Activated CD4-positive, alpha-beta T cell treated with anti-CD3 and anti-CD28 coated beads, Interleukin-2, amount 50 U/mL, for 48 hours (primary cell): ENCODE data around the gene FRMD1.

Experiments used
- DNase-seq, 2 experiments: peaks; one replicate each; pipeline ENCODE4 v3.0.0-alpha.2; 2020

The FRMD1 gene

DNA sequence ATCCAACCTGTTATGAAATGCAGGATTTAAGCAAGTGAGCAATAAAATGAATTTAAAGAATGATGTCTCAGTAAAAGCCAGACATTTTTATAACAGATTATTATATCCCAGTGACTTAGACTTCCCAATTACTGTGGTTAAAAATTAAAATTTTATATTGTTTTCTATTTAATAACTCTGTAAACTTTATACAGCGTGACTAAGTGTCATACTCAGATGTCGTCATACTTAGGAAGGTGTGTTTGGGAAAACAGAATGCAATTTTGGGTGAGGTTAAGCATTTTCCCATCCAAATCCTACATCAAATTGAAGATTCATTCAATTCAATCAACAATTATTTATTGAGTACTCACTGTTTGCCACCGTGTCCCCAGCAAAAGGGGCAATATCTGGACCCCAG, 31.4 kb upstream of the FRMD1 start:
- no peak for DNase-seq

DNA sequence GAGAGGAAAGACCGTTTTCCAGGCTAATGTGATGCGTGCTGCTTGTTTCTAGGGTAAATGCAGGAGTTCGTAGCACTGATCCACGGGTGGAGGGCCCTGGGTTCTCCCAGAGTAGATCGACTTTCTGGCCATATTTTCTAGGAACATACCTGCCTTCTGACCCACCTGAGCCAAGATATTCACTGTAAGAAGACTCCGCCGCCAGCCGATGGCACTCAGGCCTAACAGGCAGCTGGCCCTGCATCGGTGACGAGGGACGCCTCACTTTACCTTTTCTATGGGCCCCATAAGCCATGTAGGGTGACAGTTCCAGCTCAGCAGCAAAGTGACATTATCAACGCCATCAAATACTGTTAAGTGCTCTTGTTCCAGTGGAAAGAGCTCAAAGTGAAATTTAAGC, 30.2 kb upstream of the FRMD1 start:
- no peak for DNase-seq

DNA sequence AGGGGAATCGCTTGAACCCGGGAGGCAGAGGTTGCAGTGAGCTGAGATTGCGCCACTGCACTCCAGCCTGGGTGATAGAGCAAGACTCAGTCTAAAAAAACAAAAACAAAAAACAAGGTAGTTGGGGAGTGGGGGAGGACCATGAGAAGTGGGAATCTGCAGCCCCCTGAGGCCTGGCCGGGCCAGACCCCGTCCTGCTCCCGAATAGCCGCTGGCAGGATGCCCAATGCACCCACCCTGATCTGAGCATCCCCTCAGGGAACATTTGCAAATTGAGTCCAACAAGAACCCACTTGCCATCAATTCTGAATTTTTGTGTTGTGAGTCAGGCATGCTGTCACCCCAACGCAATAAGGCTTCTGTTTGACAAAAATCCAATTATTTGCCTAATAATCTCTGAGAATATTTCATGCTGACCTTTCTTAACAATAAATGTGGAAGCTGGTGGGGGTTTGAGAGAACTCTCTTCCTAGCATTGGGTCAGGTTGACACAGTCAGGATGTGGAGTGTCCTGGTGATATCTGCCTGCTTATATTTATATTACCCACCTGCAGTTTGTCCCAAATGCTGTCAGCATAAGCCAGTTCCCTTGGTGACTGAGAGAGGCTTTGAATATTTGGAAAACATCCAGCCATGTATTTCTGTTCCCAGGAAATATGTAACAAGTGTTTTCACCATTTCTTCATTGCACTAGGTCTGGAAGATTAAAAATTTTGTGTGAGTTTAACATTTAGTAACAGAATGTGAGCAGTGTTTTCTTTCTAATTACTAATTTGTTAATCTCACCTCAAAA, 28.4 kb upstream of the FRMD1 start:
- no peak for DNase-seq

DNA sequence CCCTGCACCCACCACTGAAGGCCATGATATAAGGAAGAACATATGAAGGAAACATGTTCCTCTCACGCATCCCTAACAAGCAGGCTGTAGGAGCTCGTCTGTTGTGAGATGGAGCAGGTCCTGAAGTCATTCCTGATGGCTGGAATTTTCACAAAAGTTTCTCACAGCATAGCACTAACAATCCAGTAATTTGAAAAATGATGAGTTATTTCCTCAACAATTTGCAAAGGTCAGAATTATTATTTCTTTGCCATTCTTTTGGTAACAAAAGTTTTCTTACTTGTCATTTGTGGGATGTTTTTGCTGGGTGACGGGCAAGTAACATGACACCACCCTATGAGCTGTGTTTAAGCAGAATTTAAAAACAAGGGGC, 27.6 kb upstream of the FRMD1 start:
- no peak for DNase-seq

DNA sequence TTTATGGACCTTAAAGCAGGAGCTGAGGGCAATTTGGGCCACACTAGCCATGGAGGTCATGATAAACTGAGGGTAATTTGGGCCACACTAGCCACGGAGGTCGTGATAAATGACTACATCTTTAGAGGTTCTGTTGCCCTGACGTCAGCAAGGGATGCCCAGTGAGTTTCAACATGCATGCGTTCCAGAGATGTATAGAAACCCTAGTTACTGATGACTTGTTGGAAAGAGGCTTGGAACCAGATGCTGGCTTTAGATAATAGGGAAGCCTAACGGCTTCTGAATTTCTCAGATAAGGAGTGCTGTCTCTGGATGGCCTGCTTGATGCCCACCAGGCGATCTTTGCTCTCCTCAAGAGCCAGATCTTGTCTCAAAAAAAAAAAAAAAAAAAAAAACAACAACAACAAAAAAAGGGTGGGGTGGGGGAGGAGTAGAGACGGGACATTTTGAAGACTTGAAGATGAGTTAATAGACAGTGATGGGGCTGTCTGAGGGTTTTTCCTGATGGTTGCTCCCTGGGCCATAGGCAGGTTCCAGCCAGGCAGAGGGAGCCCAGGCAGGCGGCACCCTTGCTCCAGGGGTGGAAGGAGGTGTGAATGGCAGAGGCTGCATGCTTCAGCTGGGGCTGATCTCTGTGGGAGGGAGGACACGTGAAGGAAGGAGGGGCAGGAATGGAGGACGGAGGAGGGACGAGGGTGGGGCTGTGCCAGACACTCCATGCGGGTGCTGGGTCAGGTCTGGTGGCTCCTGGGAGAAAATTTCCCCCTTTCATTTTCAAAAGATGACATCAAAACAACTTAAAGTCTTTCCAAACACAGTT, 27.0 kb upstream of the FRMD1 start:
- no peak for DNase-seq

DNA sequence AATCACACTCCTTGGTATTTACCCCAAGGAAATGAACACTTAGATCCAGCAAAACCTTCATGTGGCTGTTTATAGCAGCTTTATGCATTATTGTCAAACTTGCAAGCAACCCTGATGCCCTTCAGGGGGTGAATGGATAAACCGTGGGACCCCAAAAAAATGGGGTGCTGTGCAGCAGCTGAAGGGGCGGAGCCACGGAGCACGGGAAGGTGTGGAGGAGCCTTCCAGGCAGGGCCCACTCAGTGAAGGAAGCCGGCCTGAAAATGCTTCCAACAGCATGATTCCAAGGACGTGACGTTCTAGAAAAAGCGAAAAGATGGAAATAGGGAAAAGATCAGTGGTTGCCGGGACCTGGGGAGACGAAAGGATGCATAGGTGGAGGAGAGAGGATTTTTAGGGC, 25.6 kb upstream of the FRMD1 start:
- no peak for DNase-seq

DNA sequence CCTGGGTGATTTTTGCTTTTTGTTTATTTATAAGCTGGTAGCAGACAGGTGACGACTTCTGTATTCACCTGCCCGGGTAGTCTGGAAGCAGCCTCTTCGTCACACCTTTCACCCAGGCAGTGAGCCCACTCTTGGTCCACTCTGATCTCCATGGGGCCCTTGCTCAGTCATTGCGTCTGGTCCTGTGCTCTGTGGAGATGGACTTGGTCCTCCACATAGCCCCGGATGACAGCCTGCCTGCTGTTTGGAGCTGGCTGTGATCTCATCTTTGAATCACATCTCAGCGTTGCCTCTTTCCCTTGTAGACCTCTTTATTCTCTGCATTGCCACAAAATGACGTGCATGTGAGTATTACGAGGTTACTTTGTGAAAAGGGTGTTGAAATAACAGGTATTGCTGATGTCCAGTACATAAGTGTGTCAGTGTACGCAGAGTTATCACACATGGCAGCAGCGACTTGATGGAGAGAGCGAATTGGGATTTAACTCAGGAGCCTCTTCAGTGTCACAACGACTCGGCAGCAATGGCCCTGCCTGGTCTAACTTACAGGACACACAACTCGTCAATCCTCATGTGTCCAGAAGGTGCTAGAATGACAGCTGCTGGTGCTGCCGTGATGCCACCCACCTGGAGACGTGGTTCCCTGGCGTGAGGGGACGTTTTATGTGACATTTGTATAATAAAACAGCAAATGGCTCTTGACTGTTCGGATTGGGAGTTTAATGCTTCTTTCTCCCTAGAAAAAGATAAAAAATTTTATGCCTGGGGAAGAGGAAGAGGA, 24.2 kb upstream of the FRMD1 start:
- DNase-seq: no peak

DNA sequence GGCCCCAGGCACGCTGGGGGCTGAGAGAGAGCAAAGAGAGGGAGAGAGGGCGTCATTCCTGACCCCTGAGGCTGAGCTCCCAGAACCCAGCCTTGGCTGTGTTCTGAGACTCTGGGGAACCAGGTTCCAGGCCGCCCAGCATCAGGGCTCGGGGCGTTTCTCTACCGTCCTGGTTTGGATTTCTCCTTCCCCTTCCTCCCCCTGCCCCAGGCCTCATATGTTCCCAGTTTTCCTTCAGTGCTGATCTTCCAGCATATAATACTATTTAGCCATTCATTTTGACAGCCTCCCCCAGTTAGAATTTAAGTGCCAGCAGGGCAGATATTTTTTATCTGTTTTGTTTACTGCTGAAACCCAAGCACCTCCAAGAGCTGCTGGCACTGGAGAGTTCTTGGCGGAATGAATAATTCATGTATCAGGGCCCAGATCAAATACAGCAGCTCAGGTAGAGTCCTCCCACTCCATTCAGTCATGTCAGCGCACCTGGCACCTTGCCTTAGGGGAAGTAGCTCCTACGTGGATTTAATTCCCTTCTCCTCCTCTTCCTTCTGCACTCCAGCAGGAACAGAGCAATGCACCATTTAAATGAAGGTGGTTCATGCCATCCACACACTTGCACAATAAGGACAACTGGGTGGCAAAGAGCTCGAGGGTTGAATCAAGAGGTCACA, 23.4 kb upstream of the FRMD1 start:
- DNase-seq: no peak

DNA sequence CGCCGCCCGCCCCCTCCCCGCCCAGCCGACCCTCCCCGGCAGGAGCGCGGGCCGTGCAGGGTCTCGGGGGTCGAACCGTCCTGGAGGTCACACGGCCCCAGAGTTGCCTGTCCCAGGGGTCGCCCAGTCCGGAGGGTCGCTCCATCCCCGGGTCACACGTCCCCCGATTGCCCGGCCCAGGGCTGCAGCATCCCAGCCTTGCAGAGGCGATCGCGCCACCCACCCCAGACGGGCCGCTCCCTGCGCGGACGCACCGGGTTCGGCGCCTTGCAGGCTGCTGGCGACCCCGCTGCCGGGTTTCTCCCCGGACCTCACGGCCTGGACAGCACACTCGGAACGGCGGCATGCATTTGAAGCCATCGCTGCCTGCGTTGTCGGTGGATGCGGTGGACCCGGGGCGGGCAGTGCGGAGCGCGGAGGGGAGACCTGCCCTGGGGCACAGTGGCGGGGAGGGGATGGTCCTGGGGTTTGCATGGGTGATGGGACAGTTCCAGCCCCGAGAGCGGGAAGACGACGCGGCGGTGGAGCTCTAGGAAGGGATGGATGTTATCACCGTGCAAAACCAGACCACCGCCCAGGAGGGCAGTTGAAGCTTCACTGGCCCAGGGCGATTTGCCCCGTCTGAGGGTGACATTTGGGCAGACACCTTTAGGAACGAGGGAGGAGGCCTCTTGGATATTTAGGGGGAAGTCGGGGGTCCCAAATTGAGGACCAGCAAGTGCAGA, 22.7 kb upstream of the FRMD1 start:
- DNase-seq: no peak

DNA sequence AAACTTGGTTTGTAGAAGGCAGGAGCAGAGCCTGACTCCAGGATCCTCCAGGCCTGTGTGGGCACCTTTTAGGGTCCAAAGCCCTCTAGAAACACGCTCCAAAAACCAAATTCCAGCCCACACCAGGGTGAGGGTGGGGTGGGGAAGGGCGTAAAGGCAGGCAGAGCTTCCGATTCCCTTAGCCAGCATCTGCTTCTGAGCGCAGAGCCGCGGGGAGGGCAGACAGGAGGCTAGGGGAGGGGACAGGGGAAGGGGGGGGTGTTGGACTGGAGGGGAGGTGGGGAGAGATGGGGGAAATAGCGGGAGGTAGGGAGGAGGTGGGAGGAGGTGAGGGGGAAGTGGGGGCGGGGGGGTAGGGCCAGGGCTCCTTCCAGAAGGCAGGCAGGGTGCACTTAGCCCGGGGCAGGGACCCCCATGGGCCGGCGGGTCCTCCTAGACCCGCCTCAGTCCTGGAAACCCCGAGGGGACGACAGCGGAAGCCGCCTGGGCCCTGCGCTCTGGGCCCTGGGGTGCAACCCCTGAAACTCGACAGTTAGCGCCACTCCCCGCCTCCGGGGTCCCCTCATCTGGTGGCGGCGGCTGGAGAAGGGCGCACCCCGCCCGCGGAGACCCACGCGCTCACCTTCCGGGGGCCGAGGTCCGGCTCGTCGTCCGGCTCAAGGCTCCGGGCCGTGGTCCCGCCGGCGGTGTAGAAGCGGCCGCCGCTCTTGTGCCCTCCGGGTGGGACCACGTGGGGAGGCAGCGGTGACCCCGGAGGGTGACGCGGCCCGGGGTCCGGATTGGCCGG, 22.0 kb upstream of the FRMD1 start:
- DNase-seq: no peak

DNA sequence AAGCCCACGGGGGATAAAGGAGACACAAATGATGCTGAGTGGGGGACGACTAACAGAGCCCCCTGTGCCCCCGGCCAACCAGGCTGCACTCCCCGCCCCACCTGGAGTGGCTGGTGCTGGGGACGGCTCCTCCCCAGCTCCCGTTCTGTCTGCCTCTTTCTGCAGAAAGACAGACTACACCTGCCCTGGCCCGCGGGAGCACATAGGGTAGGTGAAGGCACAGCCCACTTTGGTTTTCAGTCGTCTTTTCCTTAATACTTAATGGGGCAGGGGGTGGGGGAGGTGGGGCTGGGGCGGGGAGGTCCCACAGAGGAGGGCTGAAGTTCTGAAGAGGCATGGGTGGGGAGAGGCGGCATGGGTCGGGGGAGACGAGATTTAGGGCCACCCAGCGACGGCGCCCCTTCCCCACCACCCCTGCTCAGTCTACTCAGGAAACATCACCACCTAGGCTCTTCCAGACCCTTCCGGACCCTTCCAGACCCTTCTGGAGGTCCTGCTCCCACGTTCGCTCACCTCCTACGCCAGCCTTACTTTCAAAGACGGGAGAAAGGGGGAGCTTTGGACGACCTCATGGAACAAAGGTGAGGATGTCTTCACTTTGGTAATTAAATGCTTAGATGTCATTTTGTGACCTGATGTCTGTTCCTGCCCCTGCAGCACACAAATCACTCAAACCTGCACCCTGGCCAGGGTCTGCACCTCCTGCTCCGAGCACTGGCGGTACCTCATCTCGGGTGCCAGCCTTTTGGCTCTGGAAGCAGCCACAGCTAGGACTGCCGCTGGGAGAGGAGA, 21.2 kb upstream of the FRMD1 start:
- DNase-seq: no peak

DNA sequence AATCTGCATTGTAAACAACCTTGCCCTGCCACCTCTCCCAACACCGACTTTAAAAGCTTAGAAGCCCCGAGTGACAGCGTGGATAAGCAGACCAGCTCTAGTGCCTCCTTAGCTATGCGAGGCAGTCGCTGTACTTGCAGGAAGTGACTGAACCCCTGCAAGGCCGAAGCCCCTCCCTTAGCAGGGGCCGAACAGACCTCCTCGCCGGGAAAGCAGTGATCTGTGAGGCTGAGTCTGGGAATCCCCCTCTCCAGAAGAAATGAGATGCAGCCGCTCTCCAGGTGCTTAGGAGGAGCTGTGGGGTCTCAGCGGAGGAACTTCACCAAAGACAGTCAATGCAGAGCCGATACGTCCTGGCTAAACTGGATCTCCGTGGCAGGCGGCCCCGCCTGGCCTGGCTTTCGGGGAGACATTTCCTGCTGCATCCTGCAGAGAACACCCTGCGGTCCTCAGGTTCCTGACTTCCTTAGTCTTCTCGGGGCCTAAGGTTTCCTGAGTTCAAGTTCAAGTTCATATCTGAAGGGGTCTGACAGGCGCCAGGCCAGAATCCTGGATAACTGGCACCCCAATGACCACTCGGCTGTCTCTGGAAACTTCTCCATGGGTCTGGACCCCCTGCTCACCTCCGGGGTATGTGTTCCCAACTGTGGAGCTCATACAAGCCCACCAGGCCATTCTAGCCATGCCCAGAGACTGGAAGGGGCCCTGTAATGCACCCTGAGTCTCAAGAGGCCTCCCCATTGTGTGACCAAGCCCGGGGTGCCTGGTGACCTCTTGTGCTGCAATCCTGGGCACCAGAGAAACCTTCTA, 20.4 kb upstream of the FRMD1 start:
- DNase-seq: no peak

DNA sequence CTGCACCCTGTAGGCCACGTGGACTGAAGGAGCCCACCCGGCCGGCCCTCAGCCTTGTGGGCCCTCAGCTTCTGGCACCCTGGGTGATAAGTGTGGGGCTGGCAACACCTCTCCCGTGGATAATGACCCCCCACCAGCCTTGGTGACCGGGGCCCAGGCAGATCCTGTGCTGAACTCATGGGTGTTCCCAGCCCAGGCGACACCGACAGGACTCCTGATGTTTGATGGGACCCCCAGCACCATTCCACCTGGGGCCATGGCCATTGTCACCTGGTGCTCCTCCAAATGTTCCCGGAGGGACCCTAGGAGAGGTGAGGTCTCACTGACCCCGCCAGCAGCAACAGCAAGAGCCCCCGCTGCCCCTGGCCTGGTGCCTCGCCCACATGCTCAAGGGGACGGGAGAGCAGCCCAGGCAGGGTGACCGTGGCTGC, 19.4 kb upstream of the FRMD1 start:
- DNase-seq: no peak

DNA sequence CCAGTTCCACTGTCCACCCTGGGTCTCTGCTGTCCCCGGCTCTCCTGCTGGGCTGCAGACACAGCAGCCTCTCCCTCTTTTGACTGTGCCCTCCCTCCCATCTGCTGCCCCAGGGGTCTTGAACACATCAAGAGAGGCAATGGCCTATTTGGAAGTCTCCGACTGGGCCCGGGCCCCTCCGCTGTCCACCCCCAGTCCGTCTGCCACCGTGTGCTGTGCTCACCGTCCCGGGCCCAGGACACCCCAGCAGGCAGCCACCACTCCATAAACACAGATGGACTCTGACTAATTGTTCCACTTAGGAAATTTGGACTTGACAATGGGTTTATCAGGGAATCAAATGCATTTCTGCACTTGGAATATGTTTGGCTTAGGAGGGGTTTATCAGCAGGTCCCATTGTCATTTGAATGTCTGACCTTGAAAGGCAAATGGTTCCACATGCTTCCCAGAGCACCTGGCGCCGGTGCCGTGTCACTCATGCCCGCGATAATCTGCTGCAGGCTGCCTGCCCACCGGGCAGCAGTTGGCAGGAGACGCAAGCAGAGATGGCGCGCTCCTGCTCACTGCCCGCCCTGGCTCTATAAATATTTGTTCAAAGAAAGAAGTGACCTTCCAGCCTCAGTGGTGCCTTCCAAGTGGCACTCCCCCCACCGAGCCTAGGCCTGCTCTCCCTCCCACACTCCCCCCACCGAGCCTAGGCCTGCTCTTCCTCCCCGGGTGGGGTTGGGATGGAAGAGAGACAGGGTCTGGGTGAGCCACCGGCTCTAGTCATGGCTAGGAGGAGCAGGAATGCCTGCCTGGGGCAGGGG, 18.8 kb upstream of the FRMD1 start:
- DNase-seq: no peak

DNA sequence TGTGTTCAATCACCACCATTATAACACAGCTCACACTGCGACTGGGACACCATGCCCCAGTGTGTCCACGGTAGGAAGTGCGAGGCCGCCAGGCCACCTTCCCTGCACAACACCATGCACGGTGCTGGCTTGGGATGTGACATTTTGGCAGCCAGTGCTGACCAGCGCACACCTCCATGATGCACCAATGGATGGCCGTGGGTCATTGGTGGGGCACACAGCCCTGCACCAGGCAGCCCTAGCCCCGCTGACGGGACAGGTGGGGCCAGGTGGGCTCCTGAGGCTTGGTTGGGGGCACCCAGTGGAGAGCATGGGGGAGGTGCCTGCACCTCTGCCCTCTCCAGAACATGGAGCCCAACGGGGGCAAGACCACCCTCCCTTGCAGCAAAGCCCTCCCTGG, 18.2 kb upstream of the FRMD1 start:
- no peak for DNase-seq

DNA sequence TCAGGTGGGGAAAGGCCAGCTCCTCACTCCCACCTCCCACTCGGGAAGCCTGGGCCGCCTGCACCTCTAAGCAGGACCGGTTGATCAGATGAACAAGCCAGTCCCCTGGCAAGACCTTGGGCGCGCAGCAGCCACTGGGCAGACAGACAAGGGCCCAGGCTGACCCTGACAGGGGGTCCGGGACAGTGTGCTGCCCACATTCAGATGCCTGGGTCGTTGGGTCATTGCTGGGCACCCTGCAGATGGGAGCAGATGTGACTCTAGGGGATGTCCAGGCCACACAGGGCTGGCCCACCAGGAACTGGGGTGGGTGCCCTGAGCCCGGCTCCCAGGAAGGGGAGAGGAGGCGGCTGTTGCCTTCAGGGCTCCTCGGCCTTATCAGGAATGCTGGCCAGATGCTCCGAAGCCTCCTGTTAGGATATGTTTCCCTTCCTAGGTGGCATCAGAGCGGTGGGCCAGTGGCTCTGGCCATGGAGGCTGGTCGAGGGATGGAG, 17.3 kb upstream of the FRMD1 start:
- DNase-seq: no peak

DNA sequence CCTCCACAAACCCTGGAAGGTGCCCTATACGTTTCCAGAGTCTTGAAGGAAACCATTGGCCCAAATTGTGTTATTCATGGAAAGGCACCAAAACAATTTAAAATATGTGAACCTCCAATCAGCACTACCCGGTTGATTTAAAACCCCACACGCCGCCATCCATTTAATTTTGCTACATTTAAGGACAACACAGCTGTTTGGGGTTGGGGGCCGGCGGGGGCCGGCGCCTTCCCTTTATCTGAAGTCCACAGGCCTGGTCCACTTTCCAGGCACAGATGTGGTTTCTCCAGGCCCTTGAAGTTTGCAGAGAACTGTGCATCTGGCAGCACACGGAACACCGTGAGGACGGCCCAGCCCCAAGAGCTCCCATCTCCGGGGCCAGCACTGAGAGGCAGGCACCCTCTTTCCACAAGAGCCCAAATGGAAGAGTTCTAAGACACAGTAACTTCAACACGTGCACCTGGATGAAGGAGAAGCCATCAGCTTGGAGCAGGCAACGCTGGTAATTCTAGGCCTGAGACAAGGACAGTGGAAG, 16.8 kb upstream of the FRMD1 start:
- DNase-seq: no peak

DNA sequence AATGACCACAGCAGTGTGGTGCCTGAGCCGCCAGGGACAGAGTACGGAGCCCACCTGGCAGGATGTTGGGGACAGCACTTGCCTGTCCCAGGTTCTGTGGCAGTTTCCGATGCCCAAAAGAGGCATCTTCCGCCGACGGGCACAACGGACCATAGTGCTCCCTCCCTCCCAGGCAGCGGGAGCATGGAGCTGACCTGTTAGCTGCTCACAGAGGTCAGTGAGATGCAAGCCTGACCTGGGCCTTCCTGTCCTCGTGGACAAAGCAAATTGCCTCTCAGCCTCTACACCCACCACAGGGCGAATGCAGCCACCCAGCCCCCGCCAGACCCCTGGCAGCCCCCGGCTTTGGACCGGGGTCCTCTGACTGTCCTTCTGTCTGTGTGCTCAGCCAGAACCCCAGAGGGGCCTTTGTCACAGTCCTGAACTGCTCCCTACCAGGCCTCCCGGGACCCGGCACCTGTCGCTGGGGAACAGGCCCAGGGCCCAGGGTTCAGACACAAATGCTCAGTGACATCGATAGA, 16.2 kb upstream of the FRMD1 start:
- DNase-seq: no peak
